IMR-90 (cell line): ENCODE data around the gene PSME2.

Source experiments
- CEBPB ChIP-seq: IDR thresholded peaks from 2 replicates; pipeline ENCODE4 v1.6.1; 2012; ENCODE audit warnings: low read depth, low read length, improper control_type of control experiment
- CHD1 ChIP-seq: IDR thresholded peaks from 2 replicates; pipeline ENCODE4 v1.6.1; 2012; ENCODE audit warnings: low read depth, low read length, improper control_type of control experiment
- CTCF ChIP-seq: conservative IDR thresholded peaks from 2 replicates; pipeline ENCODE4 v1.5.1; 2012; ENCODE audit warnings: mild to moderate bottlenecking, low read depth, low read length, improper control_type of control experiment
- MAZ ChIP-seq: IDR thresholded peaks from 2 replicates; pipeline ENCODE4 v1.6.1; 2012; ENCODE audit warnings: low read depth, mild to moderate bottlenecking, low read length, improper control_type of control experiment, moderate library complexity, borderline replicate concordance
- RAD21 ChIP-seq: IDR thresholded peaks from 2 replicates; pipeline ENCODE4 v1.6.1; 2012; ENCODE audit warnings: low read length, improper control_type of control experiment
- RCOR1 ChIP-seq: IDR thresholded peaks from 2 replicates; pipeline ENCODE4 v1.6.1; 2012; ENCODE audit warnings: mild to moderate bottlenecking, low read length, improper control_type of control experiment; ENCODE audit not compliant: insufficient replicate concordance
- SMC3 ChIP-seq: fragments of 150-350 bp; IDR thresholded peaks from 2 replicates; pipeline ENCODE4 v1.6.1; 2016; ENCODE audit warnings: low read depth, mild to moderate bottlenecking, antibody characterized with exemption, low read length, moderate library complexity

GRCh38 chr14:24135584-24135833 is 10.9 kb downstream of the PSME2 start:
- TF ChIP-seq CTCF (no peak), CHD1 (no peak), RAD21 (no peak), MAZ (no peak), SMC3 (no peak), RCOR1 (no peak), CEBPB (no peak)
